Forelimb muscle (tissue), 1 donor: ENCODE measurements around the gene HIGD1B. TPM values are rescaled to one million over a fixed set of nuclear protein-coding genes. Genes with fewer than 3 reads are reported as not detected.

ENCODE experiments used
- DNase-seq: peaks from one replicate; pipeline ENCODE4 v3.0.0-alpha.2; 2013; ENCODE audit warnings: low read depth
- polyA plus RNA-seq: library from polyadenylated mRNA; unstranded; fragments of 120-200 nt; gene quantifications from one replicate; pipeline ENCODE4 v1.2.1, GENCODE V29; 2013; ENCODE audit not compliant: insufficient read length

The HIGD1B gene
- polyA plus RNA-seq, 1 donor = 4.2 TPM

- no peak for DNase-seq
Measured at GRCh38 chr17:44878627-44879221, 31.0 kb downstream of the HIGD1B start.

- no peak for DNase-seq
Measured at GRCh38 chr17:44879376-44879775, 31.7 kb downstream of the HIGD1B start.

- DNase-seq = no peak
Measured at GRCh38 chr17:44880062-44880461, 32.4 kb downstream of the HIGD1B start.

GRCh38 chr17:44881145-44881544 lies 33.5 kb downstream of the HIGD1B start:
- DNase-seq = no peak

- DNase-seq = no peak
Measured at GRCh38 chr17:44884941-44885340, 37.3 kb downstream of the HIGD1B start.

- no peak for DNase-seq
Measured at GRCh38 chr17:44887016-44887415, 39.3 kb downstream of the HIGD1B start.

GRCh38 chr17:44887971-44888954 lies 40.6 kb downstream of the HIGD1B start:
- no peak for DNase-seq

- no peak for DNase-seq
Measured at GRCh38 chr17:44889003-44889402, 41.3 kb downstream of the HIGD1B start.

GRCh38 chr17:44892250-44892649 lies 44.6 kb downstream of the HIGD1B start:
- DNase-seq = no peak

- no peak for DNase-seq
Measured at GRCh38 chr17:44894642-44895041, 47.0 kb downstream of the HIGD1B start.

GRCh38 chr17:44898768-44899073 lies 51.0 kb downstream of the HIGD1B start:
- no peak for DNase-seq

GRCh38 chr17:44899074-44899782 lies 51.5 kb downstream of the HIGD1B start, which contains the start of gene EFTUD2:
Gene EFTUD2, minus strand, starts transcription at chr17:44899445. Its CDS starts 4,924 bp downstream, at chr17:44894521.
- peak; percentile 64 for DNase-seq

Other genes with a start within 250 kb of the HIGD1B start
- gene MEIOC, start 191.4 kb upstream of the HIGD1B start, polyA plus RNA-seq = 1.9 TPM
- gene CCDC43, start 158.1 kb upstream of the HIGD1B start, polyA plus RNA-seq = 28.2 TPM
- 8.2 TPM for gene DBF4B, start 139.2 kb upstream of the HIGD1B start, polyA plus RNA-seq
- gene ADAM11, start 88.9 kb upstream of the HIGD1B start, polyA plus RNA-seq = 1.8 TPM
- 19.8 TPM for gene GJC1, start 17.6 kb upstream of the HIGD1B start, polyA plus RNA-seq
- gene EFTUD2, start 51.6 kb downstream of the HIGD1B start, polyA plus RNA-seq = 55.3 TPM
- gene GFAP, start 67.6 kb downstream of the HIGD1B start, polyA plus RNA-seq = 0.38 TPM
- gene KIF18B, start 99.9 kb downstream of the HIGD1B start, polyA plus RNA-seq = 7.7 TPM
- 1.9 TPM for gene C1QL1, start 120.4 kb downstream of the HIGD1B start, polyA plus RNA-seq
- gene DCAKD, start 203.7 kb downstream of the HIGD1B start, polyA plus RNA-seq = 28.6 TPM
- gene NMT1, start 213.4 kb downstream of the HIGD1B start, polyA plus RNA-seq = 37.3 TPM